Activated CD4-positive, alpha-beta T cell treated with anti-CD3 and anti-CD28 coated beads, Interleukin-2, amount 50 U/mL, for 48 hours (primary cell): ENCODE results near the gene CLEC2B.
A peak's percentile ranks its signal among the peaks of the same experiment; 100 is the strongest.

Source experiments
- DNase-seq, 2 experiments: peaks; one replicate each; pipeline ENCODE4 v3.0.0-alpha.2; 2020

CLEC2B gene

DNA sequence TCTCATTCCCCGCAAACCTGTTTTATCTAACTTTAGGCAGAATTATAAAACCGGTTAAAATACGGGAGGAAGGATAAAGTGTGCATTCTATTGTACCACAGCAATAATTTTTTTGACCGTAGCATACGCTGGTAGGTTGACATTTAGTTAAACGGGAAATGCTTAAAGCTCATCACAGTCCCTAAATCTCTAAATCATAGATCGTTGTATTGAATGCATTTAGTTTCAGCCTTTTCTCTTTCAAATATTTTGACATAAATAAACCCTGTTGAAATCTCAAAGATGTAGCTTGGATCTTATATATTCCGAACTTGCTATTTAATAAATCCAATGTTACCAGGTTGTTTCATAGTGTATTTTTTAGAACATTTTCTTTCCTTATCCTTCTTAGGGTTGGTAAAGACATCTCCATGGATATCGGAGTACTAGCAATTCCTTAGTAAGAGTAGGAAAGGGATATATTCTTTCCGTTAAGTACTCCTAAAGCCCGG is 798 bp downstream of the CLEC2B start:
- DNase-seq: no peak

- no peak for DNase-seq
These were observed 1.6 kb downstream of the CLEC2B start for GRCh38 chr12:9867531-9867930.

DNA sequence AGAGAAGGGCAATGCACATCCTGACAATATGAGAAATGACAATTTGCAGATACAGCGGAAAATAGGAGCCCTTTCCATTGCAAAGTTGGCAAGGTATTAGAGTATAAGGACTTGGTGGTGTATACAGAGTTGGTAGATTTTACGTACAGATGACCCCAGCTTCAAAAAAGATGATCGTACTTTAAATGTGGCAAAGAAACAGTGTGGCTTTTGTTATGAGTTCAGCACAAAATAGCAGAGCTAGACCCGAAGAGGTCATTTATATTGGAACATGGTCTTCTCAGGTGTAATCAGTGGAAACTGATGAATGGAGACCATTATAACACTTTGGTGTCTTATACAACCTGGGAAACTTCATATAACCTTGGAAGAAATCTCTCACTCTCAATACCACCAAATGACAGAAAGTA is 2.3 kb downstream of the CLEC2B start:
- DNase-seq: no peak

DNA sequence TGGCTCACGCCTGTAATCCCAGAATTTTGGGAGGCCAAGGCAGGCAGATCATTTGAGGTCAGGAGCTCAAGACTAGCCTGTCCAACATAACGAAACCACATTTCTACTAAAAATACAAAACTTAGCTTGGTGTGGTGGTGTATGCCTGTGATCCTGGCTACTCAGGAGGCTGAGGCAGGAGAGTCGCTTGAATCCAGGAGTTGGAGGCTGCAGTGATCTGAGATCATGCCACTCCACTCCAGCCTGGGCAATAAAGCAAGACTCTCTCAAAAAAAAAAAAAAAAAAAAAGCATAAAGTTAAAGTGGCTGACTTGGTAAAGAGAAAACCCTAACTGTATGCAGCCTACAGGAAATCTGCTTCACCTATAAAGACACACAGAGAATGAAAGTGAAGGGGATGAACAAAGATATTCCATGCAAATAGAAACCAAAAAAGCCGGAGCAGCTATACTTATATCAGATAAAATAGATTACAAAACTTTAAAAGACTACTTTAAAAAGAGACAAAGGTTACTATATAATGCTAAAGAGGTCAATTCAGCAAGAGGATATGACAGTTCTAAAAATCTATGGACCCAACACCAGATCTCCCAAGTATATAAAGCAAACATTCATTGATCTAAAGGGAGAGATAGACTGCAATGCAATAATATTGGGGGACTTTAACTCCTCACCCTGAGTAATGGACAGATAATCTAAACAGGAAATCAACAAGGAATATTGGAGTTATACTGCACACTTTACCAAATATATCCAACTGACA is 4.1 kb downstream of the CLEC2B start:
- DNase-seq: peak in 1 of 2 experiments; percentile 10

DNA sequence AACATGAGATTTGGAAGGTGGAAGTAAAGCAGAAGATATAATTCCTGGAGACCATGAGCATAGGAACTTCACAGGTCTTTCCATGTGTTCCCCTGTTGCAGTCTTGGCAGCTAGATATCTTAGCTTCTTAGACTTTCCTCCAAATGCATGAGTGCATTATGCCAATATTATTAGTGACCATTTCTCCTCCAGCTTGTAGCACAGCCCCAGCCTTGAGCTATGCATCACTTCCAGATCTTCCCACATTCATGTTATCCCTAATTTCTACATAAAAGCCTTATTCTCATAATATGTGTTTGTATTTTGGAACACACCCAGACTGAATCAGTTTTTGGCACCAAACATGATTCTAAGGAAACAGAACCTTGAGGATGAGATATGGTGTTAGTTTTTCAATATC is 11.0 kb downstream of the CLEC2B start:
- DNase-seq: no peak

GRCh38 chr12:9856894-9857293 is 12.3 kb downstream of the CLEC2B start:
- no peak for DNase-seq

- DNase-seq: no peak
These were observed 13.0 kb downstream of the CLEC2B start for GRCh38 chr12:9856151-9856550.

DNA sequence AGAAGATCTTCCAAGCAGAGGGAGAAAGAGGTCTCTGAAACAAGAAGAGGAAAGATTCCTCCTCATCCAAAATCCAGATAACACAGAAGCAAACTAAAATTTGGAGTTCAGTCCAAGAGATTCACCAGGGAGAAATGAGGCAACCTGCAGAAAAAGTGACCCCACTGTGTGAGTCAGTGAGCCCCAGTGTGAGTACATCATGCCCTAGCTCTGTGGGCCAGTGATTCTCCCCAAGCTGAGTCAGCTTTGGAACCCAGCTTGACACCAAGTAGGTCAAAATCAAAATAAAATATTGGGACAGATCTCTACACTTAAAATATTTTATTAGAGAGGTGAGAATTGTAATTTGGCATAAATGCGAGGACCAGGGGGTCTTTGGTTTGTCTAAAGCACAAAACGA is 17.2 kb downstream of the CLEC2B start:
- no peak for DNase-seq

- DNase-seq: no peak
These were observed 18.1 kb downstream of the CLEC2B start for GRCh38 chr12:9851050-9851449.

- no peak for DNase-seq
These were observed 20.3 kb downstream of the CLEC2B start for GRCh38 chr12:9848899-9849298.

DNA sequence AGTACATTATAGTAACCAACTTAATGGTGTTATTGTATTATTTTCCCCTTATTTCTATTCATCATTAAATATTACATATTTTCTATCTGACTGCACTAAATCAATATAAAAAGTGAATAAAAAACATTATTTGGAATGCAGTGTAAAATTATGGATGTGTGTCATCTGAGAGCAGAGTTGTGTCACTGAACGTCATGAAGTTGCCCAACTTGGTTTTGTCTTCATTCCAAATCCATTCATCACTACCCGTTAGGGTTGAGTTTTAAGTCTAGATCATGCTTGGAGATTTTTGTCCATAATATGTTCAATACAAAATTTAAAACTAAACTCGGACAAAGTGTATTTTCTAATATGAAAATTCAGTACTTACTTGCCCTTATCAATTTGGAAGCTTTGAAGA is 25.7 kb downstream of the CLEC2B start:
- no peak for DNase-seq

DNA sequence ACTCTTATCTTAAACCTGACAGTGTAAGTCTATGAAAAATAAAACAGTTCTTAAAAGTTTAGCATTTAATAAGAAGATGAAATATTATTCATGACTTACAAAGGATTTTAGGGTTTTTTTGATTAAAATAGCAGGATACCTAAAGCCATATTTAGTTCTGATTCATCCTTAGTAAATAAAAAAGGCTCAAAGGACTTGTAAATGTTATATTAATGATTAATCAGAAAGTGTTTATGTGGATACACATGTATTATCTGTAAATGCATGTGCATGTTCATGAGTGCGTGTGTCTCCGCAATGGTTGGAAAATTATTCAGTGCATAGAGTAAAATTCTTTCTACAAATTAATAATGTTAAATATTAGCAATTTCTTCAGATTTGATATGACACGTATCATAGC is 37.4 kb downstream of the CLEC2B start:
- DNase-seq: no peak

DNA sequence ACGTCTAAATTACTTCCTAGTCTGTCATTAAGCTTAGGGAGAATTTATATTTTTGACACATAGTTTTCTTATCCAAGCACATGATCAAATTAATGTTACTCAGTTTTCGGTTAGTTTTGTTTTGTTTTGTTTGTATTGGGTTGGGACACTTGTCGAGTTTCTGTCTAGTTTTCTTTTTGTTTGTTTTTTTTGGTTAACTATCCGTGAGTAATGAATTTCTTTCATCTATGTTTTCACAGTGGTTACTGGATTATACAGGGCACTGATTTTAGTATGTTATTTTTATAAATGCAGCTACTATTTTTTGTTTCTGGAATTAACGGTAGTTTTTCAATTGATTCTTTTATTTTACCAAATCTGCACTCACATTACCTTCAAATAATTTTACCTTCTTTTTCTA is 39.2 kb downstream of the CLEC2B start:
- no peak for DNase-seq

- no peak for DNase-seq
These were observed 39.7 kb downstream of the CLEC2B start for GRCh38 chr12:9829483-9829882.

DNA sequence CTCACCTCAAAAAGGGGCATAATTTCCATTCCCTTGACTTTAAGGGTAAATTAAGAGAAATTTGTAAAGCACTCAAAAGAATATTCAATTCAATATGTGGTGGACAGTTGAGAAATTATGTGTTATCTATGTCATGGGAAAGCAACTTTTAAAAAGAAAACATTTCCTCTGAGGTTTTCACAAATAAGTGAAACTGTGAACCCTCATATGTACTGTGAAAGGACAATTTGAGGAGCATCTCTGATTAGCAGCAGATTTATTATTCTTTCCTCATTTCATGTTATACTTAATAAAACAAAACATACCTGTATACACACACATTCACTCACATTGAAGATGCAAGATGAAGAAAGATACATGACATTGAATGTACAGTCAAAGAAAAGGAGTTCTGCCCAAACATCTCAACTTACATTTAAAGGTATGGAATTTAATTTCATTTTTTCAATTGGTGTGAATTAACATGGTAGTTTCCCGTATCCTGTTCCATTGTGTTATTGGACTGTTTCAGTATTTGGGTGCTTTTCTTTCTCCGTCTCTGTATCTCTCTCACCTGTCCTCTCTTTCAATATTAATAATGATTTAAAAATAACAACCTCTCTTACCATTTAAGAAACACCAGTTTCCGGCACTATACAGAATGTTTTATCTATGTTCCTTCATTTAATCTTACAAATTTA is 41.8 kb downstream of the CLEC2B start, which contains the start of gene KLRF1:
Gene KLRF1 (plus strand): TSS at position 273 of the 680 bp plus-strand sequence. CDS start 64 bp downstream, at position 337.
- DNase-seq: no peak

DNA sequence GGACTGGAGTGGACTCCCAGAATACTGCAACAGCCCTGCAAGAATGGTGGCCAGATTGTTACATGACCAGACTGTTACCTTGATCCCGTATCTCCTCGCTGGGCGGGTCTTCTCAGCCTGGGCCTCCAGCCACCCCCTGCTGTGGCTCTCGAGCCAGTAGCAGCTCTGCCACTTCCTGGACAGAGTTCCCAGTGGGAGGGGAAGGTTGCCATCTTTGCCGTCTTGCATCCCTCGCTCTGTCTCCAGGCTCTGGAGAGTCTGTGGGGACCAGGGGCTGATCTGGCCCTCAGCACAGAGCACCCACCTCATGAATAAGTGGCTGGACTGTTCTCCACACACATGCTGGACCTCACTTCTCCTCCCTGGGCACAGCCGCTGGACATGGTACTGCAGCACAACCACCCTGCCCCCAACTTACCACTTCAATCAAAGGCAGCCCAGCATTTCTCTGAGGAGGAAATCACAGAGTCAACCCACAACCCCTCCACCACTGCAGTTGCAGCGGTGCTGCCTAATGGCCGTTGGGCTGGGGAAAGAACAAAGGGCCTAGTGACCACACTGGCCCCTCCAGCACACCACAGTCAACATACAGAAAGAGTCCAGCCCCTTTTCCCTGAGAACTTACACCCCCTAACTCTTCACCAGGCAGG is 48.7 kb downstream of the CLEC2B start:
- no peak for DNase-seq

DNA sequence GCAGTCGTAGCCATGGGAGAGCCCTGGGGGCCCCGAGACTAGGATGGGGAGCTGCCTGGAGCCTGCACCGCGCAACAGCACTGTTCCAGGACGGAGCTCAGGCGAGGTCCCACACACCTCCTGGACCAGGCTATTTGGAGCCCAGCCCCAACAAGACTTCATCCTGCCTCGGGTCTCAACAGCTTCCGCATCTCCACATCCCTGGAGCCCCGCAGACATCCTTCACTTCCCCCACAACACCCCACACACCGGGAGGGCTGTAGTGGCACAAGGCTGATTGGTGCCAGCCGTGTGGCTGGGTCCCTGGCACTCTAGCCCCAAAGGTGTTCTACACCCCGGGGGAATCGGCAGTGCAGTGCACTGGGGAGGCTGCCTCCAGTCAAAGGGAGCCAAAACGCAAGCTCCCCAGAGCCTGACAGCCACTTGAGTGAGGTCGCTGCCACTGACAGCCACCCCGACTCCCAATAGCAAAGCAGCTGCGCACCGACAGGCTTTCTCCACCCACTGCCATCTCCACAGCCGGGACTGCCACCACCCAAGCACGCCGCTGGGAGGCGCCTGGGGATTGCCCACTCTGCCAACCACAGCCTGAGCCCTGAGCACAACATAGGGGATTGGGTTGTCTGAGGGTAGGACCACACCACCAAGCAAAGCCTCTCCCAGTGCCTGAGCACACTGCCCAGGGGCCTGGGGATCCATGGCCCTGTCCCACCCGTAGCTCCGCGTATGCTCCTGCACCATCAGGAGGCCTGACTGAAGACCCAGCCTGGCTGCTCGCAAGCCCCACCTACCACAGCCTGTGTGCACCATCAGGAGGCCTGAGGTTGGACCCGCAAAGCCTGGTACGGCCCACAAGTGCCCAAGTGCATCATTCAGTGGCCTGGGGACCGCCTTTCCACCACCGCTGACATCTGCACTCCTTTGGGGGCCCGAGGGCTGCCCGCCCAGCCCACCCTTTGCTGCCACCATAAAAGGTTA is 55.0 kb downstream of the CLEC2B start:
- DNase-seq: peak; percentile 94 to 95

GRCh38 chr12:9811621-9812020 is 57.5 kb downstream of the CLEC2B start:
- no peak for DNase-seq

DNA sequence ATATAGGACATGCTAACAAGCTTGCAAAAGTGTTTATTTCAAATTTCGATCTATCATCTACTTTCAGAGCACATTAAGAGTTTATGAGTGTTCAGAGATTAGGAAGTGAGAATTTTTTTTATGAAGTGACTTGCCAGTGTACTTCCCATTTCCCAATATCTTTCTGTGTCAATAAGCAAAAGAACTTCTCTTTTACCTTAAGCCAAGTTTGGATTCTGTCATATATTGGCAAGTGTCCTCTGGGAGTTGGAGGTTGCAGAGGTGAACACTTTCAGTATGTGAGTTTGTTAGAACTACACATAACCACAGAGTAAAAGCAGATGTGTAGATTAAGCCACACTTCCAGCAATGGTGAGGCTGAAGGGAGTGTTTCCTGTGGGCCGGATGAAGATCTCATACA is 58.5 kb downstream of the CLEC2B start:
- no peak for DNase-seq

GRCh38 chr12:9809866-9810265 is 59.3 kb downstream of the CLEC2B start:
- DNase-seq: no peak

GRCh38 chr12:9809338-9809737 is 59.8 kb downstream of the CLEC2B start:
- no peak for DNase-seq

DNA sequence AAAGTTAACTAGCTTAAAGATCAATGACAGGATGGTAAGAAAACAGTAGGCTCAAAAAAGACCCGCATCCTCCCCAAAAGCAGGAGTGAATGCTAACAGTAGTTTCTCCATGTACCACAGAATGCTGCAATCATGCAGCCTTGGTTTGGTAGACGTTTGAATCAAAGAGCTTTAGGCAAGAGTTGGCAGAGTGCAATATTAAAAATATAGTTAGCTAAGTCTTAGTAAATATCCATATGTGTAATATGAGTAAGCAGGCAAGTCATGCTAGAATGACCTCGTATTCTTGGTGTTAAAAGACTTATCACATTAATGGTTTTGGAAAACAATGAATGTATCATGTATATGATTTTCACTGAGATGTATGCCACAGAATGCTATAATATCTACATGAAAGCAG is 60.6 kb downstream of the CLEC2B start:
- no peak for DNase-seq

DNA sequence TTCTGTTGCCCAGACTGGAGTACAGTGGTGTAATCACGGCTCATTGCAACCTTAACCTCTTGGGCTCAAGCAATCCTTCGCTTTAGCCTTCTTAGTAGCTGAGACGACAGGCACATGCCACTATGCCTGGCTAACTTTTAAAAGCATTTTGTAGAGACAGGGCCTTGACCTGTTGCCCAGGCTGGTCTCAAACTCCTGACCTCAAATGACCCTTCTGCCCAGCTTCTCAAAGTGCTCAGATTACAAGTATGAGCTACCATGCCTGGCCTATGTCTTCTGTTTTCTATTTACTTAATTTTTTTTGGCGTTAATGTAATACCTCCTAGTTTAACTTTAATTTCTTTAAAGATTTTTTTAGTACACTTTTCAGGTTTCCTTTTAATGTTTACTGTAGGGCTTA is 62.4 kb downstream of the CLEC2B start:
- no peak for DNase-seq
